DOHH2 (cell line): ENCODE measurements around the gene DPH3.
A peak's percentile ranks its signal among the peaks of the same experiment; 100 is the strongest.

ENCODE experiments used
- H3F3A ChIP-seq: fragments of 200-600 bp; sonication (generic), shearing (Covaris generic); 2 replicates; pipeline ENCODE4 v1.6.0; 2016; ENCODE audit warnings: antibody characterized with exemption, mild to moderate bottlenecking; ENCODE audit not compliant: control insufficient read depth, insufficient read depth
- H3K27ac ChIP-seq: fragments of 200-600 bp; sonication (generic); 2 replicates; pipeline ENCODE4 v1.5.1; 2014; ENCODE audit warnings: low read depth, mild to moderate bottlenecking, low read length, moderate library complexity
- H3K27me3 ChIP-seq: fragments of 200-600 bp; sonication (generic); 2 replicates; pipeline ENCODE4 v1.6.1; 2014; ENCODE audit warnings: mild to moderate bottlenecking, low read length, mixed read lengths; ENCODE audit not compliant: control insufficient read depth
- H3K36me3 ChIP-seq: fragments of 200-600 bp; sonication (generic); 2 replicates; pipeline ENCODE4 v1.6.1; 2014; ENCODE audit warnings: mild to moderate bottlenecking, low read length, moderate library complexity, mixed read lengths; ENCODE audit not compliant: control insufficient read depth
- H3K4me1 ChIP-seq: fragments of 200-600 bp; sonication (generic); 2 replicates; pipeline ENCODE4 v1.6.1; 2014; ENCODE audit warnings: mild to moderate bottlenecking, low read length, mixed read lengths; ENCODE audit not compliant: control insufficient read depth
- H3K4me2 ChIP-seq: fragments of 200-600 bp; sonication (generic); 2 replicates; pipeline ENCODE4 v1.6.0; 2014; ENCODE audit warnings: mild to moderate bottlenecking, low read length, moderate library complexity
- H3K4me3 ChIP-seq: fragments of 200-600 bp; sonication (generic); 2 replicates; pipeline ENCODE4 v1.5.1; 2014; ENCODE audit warnings: mild to moderate bottlenecking, low read length, mixed read lengths
- H3K79me2 ChIP-seq: fragments of 200-600 bp; sonication (generic); 2 replicates; pipeline ENCODE4 v1.6.1; 2014; ENCODE audit warnings: mild to moderate bottlenecking, low read length, mixed read lengths; ENCODE audit not compliant: control insufficient read depth
- H3K9me2 ChIP-seq: fragments of 200-600 bp; sonication (generic); replicated peaks from 2 replicates; pipeline ENCODE4 v1.6.1; 2014; ENCODE audit warnings: mild to moderate bottlenecking, low read length, mixed read lengths; ENCODE audit not compliant: control insufficient read depth
- H3K9me3 ChIP-seq: fragments of 200-600 bp; sonication (generic); 2 replicates; pipeline ENCODE4 v1.6.1; 2014; ENCODE audit warnings: antibody characterized with exemption, low read length, mixed read lengths; ENCODE audit not compliant: control insufficient read depth, insufficient read depth
- H4K20me1 ChIP-seq: fragments of 200-600 bp; sonication (generic); 2 replicates; pipeline ENCODE4 v1.6.0; 2014; ENCODE audit warnings: low read depth, mild to moderate bottlenecking, antibody characterized with exemption, low read length, moderate library complexity; ENCODE audit not compliant: control insufficient read depth, insufficient read depth
- EZH2phosphoT487 ChIP-seq: fragments of 200-600 bp; sonication (generic); IDR thresholded peaks from 2 replicates; pipeline ENCODE4 v1.6.1; 2017; ENCODE audit warnings: borderline replicate concordance, mild to moderate bottlenecking, antibody characterized with exemption, low read length, moderate library complexity, mixed read lengths
- TF ChIP-seq, protein P1 (sequence below): fragments of 200-600 bp; sonication (generic); IDR thresholded peaks from one replicate; pipeline ENCODE4 v1.5.1; 2014; ENCODE audit warnings: antibody characterized with exemption, mild to moderate bottlenecking, low read depth, low read length; ENCODE audit not compliant: poor library complexity, severe bottlenecking

The DPH3 gene

GRCh38 chr3:16288664-16289063, 23.9 kb upstream of the DPH3 start:
- Histone ChIP-seq H3F3A (peaks cover 8% of the 10 kb centered on the region; the same call in 1 of the 2 replicates), H3K4me1 (peaks cover 30% of the 10 kb centered on the region), H3K9me3 (peaks cover 3% of the 10 kb centered on the region; the same call in 1 of the 2 replicates), H3K27me3 (no peaks in the 10 kb centered on the region), H3K4me2 (no peak overlapping the region), H3K27ac (no peak overlapping the region), H3K79me2 (peaks cover 13% of the 10 kb centered on the region), H3K36me3 (peaks cover 42% of the 10 kb centered on the region), H4K20me1 (0 out of 2 replicates have a peak, but pooled peaks cover 4% of the 10 kb centered on the region), H3K9me2 (no peaks in the 10 kb centered on the region), H3K4me3 (no peak overlapping the region)
- TF ChIP-seq, protein P1, sequence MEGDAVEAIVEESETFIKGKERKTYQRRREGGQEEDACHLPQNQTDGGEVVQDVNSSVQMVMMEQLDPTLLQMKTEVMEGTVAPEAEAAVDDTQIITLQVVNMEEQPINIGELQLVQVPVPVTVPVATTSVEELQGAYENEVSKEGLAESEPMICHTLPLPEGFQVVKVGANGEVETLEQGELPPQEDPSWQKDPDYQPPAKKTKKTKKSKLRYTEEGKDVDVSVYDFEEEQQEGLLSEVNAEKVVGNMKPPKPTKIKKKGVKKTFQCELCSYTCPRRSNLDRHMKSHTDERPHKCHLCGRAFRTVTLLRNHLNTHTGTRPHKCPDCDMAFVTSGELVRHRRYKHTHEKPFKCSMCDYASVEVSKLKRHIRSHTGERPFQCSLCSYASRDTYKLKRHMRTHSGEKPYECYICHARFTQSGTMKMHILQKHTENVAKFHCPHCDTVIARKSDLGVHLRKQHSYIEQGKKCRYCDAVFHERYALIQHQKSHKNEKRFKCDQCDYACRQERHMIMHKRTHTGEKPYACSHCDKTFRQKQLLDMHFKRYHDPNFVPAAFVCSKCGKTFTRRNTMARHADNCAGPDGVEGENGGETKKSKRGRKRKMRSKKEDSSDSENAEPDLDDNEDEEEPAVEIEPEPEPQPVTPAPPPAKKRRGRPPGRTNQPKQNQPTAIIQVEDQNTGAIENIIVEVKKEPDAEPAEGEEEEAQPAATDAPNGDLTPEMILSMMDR = no peak
- no peak for TF ChIP-seq EZH2phosphoT487

GRCh38 chr3:16286751-16287543, 22.2 kb upstream of the DPH3 start:
- H3K27ac ChIP-seq = no peak overlapping the region
- no peak overlapping the region for H3K4me3 ChIP-seq
- H4K20me1 ChIP-seq = 0 out of 2 replicates have a peak, but pooled peaks cover 4% of the 10 kb centered on the region
- no peaks in the 10 kb centered on the region for H3K9me3 ChIP-seq
- H3K79me2 ChIP-seq = peaks cover 8% of the 10 kb centered on the region
- peaks cover 30% of the 10 kb centered on the region for H3K4me1 ChIP-seq
- no peak for TF ChIP-seq EZH2phosphoT487
- TF ChIP-seq, protein P1 = no peak
- H3K27me3 ChIP-seq = no peaks in the 10 kb centered on the region
- peak overlapping the region; percentile 5; the same call in 1 of the 2 replicates for H3K4me2 ChIP-seq
- peaks cover 8% of the 10 kb centered on the region; the same call in 1 of the 2 replicates for H3F3A ChIP-seq
- H3K9me2 ChIP-seq = no peaks in the 10 kb centered on the region
- peaks cover 30% of the 10 kb centered on the region for H3K36me3 ChIP-seq

DNA sequence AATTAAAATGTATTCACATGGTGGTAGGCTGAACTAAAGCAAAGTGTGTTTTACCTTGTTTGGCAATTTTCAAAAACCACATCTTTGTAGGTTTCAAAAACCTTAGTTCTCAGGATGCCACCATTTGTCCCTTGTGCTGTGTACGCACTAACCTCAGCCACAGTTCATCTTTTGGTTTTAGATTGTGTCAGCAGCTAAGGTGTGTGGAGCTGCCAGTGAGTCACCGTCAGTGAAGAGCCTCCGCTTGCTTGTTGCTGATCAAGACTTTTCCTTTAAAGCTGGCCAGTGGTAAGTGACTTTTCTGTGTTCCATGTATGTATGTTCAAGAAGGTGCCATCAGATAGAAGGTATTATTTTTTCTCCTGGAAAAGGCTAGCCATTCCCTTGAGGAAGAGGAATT, 21.4 kb upstream of the DPH3 start:
- Histone ChIP-seq H3F3A (peaks cover 7% of the 10 kb centered on the region; the same call in 1 of the 2 replicates), H3K27ac (no peak overlapping the region), H3K9me3 (no peaks in the 10 kb centered on the region), H3K9me2 (no peaks in the 10 kb centered on the region), H3K4me1 (peaks cover 24% of the 10 kb centered on the region), H3K4me2 (no peak overlapping the region), H3K4me3 (no peak overlapping the region), H3K36me3 (peaks cover 27% of the 10 kb centered on the region), H3K79me2 (peaks cover 2% of the 10 kb centered on the region), H3K27me3 (no peaks in the 10 kb centered on the region), H4K20me1 (0 out of 2 replicates have a peak, but pooled peaks cover 4% of the 10 kb centered on the region)
- no peak for TF ChIP-seq EZH2phosphoT487
- TF ChIP-seq, protein P1 = no peak
